Body of pancreas (tissue), 4 donors: ENCODE data around the gene PRAF2. TPM values are rescaled to one million over a fixed set of nuclear protein-coding genes. Genes with fewer than 3 reads are reported as not detected.

Source experiments
- ATAC-seq: fragments of 150-250 bp; one replicate; pipeline ENCODE4 v1.9.1; 2016
- DNase-seq, 4 donors: peaks; one replicate each; pipeline ENCODE4 v3.0.0-alpha.2; 2019
- H3K27ac ChIP-seq, 4 donors: fragments of 200-600 bp; sonication (generic); 1 replicate in 3 of 4; 2 replicates in 1 of 4; pipeline versions ENCODE4 v1.5.1 to v1.6.1; 2016 to 2019; ENCODE audit warnings: mild to moderate bottlenecking in 1 of 4, mixed read lengths in 1 of 4, moderate library complexity in 1 of 4
- H3K27me3 ChIP-seq, 2 donors: fragments of 200-600 bp; sonication (generic); one replicate each; pipeline ENCODE4 v1.6.0; 2016; ENCODE audit warnings: mild to moderate bottlenecking in 1 of 2
- H3K36me3 ChIP-seq, 2 donors: fragments of 200-600 bp; sonication (generic); replicated peaks in 1 of 2; 2 replicates each; pipeline ENCODE4 v1.5.1; 2016; ENCODE audit warnings: low read depth in 2 of 2; ENCODE audit not compliant: insufficient read depth in 1 of 2
- H3K4me1 ChIP-seq: fragments of 200-600 bp; sonication (generic); one replicate; pipeline ENCODE4 v1.6.0; 2016
- H3K4me3 ChIP-seq, 2 donors: fragments of 200-600 bp; sonication (generic); 1 replicate in 1 of 2; 2 replicates in 1 of 2; pipeline ENCODE4 v1.5.1; 2016 to 2019
- H3K9me3 ChIP-seq, 3 donors: fragments of 200-600 bp; sonication (generic); 1 replicate in 2 of 3; 2 replicates in 1 of 3; pipeline ENCODE4 v1.5.1; 2016
- CTCF ChIP-seq, 7 experiments: fragments of 450-650 bp in 4 of 7; fragments of 200-600 bp in 3 of 7; sonication (generic) in 3 of 7; IDR thresholded peaks; one replicate each; pipeline ENCODE4 v1.5.1; 2016 to 2019; ENCODE audit warnings: antibody characterized with exemption in 7 of 7
- POLR2A ChIP-seq, 3 donors: fragments of 450-650 bp; IDR thresholded peaks; one replicate each; pipeline ENCODE4 v1.6.1; 2016; ENCODE audit warnings: antibody characterized with exemption in 3 of 3, mild to moderate bottlenecking in 2 of 3
- WGBS, 2 donors: methylation state at CpG; one replicate each; pipeline ENCODE4 v1.1.5; 2017; 5-methylcytosine and 5-hydroxymethylcytosine counted together
- intact Hi-C: fragments of 100-400 bp; cut with DNase I; formaldehyde crosslinking; loops from one replicate; pipeline ENCODE4 v1.15.1; 2023
- total RNA-seq, 2 donors: library from RNA; depleted of rRNA; stranded (reverse); fragments of >200 nt; gene quantifications; one replicate each; pipeline ENCODE4 v1.1.0, GENCODE V29; 2016

The PRAF2 gene
- total RNA-seq = 10 to 100 TPM in 1 of 2 donors, 1 to 10 TPM in 1; 5.4 to 10.9 TPM

GRCh38 chrX:49073601-49074575, at the start of gene PRAF2:
PRAF2 (minus strand) TSS chrX:49074002; CDS start chrX:49073987, 15 bp downstream.
- intact Hi-C loops = no loop called here
- no peak within 1 kb of the TSS for H3K4me3 ChIP-seq
- ATAC-seq = peak; percentile 95
- H3K36me3 ChIP-seq = peaks cover 0 to 1% of the 10 kb centered on the region in 2 donors
- peak in 2 of 3 donors; percentile 48 to 58 for TF ChIP-seq POLR2A (IDR thresholded peaks at IDR 0.05)
- TF ChIP-seq CTCF (IDR thresholded peaks at IDR 0.05) = peak in 2 of 7 experiments; percentile 17 to 25
- H3K9me3 ChIP-seq = no peaks in the 10 kb centered on the region
- DNase-seq = peak; percentile 88 to 93 (median 92)
- peaks cover 15% of the 10 kb centered on the region for H3K4me1 ChIP-seq
- no peaks in the 10 kb centered on the region for H3K27me3 ChIP-seq
- WGBS, 2 donors = 4 to 11% methylated on average over 17 to 45 of the region's 61 CpGs
- H3K27ac ChIP-seq = peak within 1 kb of the TSS in 3 of 4 donors; percentile 5 to 68 (median 62)

GRCh38 chrX:49122499-49122898, 48.7 kb upstream of the PRAF2 start:
- TF ChIP-seq POLR2A (IDR thresholded peaks at IDR 0.05) (no peak), CTCF (IDR thresholded peaks at IDR 0.05) (no peak)
- H3K36me3 ChIP-seq = no peaks in the 10 kb centered on the region
- ATAC-seq (no peak), DNase-seq (no peak)
- no peaks in the 10 kb centered on the region for H3K9me3 ChIP-seq
- H3K27me3 ChIP-seq = no peaks in the 10 kb centered on the region
- H3K27ac ChIP-seq = no peak overlapping the region
- peaks cover 11% of the 10 kb centered on the region for H3K4me1 ChIP-seq
- WGBS, 2 donors = 62 to 80% methylated on average over 3 to 5 of the region's 5 CpGs
- intact Hi-C loops = no loop called here
- H3K4me3 ChIP-seq = no peak overlapping the region

- intact Hi-C loops = no loop called here
- H3K27me3 ChIP-seq = no peaks in the 10 kb centered on the region
- WGBS, 2 donors = 75% methylated on average over 1 of the region's 1 CpG
Observed at GRCh38 chrX:49120091-49120490, 46.3 kb upstream of the PRAF2 start.

GRCh38 chrX:49117581-49117980, 43.8 kb upstream of the PRAF2 start:
- H3K9me3 ChIP-seq = no peaks in the 10 kb centered on the region
- H3K36me3 ChIP-seq = peaks cover 0 to 2% of the 10 kb centered on the region in 2 donors
- H3K4me1 ChIP-seq = peaks cover 7% of the 10 kb centered on the region
- no peaks in the 10 kb centered on the region for H3K27me3 ChIP-seq
- DNase-seq = no peak
- WGBS, 2 donors = 54 to 89% methylated on average over 3 to 4 of the region's 6 CpGs
- no peak for ATAC-seq
- no peak overlapping the region for H3K4me3 ChIP-seq
- TF ChIP-seq POLR2A (IDR thresholded peaks at IDR 0.05) (no peak), CTCF (IDR thresholded peaks at IDR 0.05) (no peak)
- no peak overlapping the region for H3K27ac ChIP-seq
- intact Hi-C loops = no loop called here

More at GRCh38 chrX:49120091-49120490, 46.3 kb upstream of the PRAF2 start:
- H3K4me3 ChIP-seq = no peak overlapping the region
- no peak overlapping the region for H3K27ac ChIP-seq
- peaks cover 11% of the 10 kb centered on the region for H3K4me1 ChIP-seq
- no peak for ATAC-seq
- TF ChIP-seq POLR2A (IDR thresholded peaks at IDR 0.05) (no peak), CTCF (IDR thresholded peaks at IDR 0.05) (no peak)
- H3K9me3 ChIP-seq = no peaks in the 10 kb centered on the region
- DNase-seq = no peak
- H3K36me3 ChIP-seq = no peaks in the 10 kb centered on the region
